IgD-negative memory B cell (primary cell): ENCODE results near the gene USP4. TPM values are rescaled to one million over a fixed set of nuclear protein-coding genes. Genes with fewer than 3 reads are reported as not detected.
A peak's percentile ranks its signal among the peaks of the same experiment; 100 is the strongest.

Source experiments
- H3K27ac Mint-ChIP-seq, 3 donors: one replicate each; pipeline ENCODE4 v1.8.0; 2020 to 2022; ENCODE audit warnings: mild to moderate bottlenecking in 3 of 3, mixed read lengths in 3 of 3, moderate library complexity in 1 of 3
- H3K27me3 Mint-ChIP-seq: one replicate; pipeline ENCODE4 v1.8.0; 2021; ENCODE audit warnings: mixed read lengths
- H3K36me3 Mint-ChIP-seq: one replicate; pipeline ENCODE4 v1.8.0; 2020; ENCODE audit warnings: mild to moderate bottlenecking, mixed read lengths
- H3K4me1 Mint-ChIP-seq, 3 donors: one replicate each; pipeline ENCODE4 v1.8.0; 2020 to 2022; ENCODE audit warnings: mixed read lengths in 3 of 3, mild to moderate bottlenecking in 1 of 3
- H3K4me3 Mint-ChIP-seq, 4 donors: one replicate each; pipeline ENCODE4 v1.8.0; 2020 to 2022; ENCODE audit warnings: mild to moderate bottlenecking in 4 of 4, mixed read lengths in 4 of 4, moderate library complexity in 3 of 4
- H3K9me3 Mint-ChIP-seq, 3 donors: one replicate each; pipeline ENCODE4 v1.8.0; 2020 to 2021; ENCODE audit warnings: mixed read lengths in 3 of 3, mild to moderate bottlenecking in 1 of 3
- polyA plus RNA-seq: library from polyadenylated mRNA; unstranded; fragments of 300-500 nt; fragmentation: Illumina TruSeq; gene quantifications from one replicate; pipeline ENCODE4 v1.2.3, GENCODE V29; 2021

USP4 gene, protein sequence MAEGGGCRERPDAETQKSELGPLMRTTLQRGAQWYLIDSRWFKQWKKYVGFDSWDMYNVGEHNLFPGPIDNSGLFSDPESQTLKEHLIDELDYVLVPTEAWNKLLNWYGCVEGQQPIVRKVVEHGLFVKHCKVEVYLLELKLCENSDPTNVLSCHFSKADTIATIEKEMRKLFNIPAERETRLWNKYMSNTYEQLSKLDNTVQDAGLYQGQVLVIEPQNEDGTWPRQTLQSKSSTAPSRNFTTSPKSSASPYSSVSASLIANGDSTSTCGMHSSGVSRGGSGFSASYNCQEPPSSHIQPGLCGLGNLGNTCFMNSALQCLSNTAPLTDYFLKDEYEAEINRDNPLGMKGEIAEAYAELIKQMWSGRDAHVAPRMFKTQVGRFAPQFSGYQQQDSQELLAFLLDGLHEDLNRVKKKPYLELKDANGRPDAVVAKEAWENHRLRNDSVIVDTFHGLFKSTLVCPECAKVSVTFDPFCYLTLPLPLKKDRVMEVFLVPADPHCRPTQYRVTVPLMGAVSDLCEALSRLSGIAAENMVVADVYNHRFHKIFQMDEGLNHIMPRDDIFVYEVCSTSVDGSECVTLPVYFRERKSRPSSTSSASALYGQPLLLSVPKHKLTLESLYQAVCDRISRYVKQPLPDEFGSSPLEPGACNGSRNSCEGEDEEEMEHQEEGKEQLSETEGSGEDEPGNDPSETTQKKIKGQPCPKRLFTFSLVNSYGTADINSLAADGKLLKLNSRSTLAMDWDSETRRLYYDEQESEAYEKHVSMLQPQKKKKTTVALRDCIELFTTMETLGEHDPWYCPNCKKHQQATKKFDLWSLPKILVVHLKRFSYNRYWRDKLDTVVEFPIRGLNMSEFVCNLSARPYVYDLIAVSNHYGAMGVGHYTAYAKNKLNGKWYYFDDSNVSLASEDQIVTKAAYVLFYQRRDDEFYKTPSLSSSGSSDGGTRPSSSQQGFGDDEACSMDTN
- 55.0 TPM for polyA plus RNA-seq

DNA sequence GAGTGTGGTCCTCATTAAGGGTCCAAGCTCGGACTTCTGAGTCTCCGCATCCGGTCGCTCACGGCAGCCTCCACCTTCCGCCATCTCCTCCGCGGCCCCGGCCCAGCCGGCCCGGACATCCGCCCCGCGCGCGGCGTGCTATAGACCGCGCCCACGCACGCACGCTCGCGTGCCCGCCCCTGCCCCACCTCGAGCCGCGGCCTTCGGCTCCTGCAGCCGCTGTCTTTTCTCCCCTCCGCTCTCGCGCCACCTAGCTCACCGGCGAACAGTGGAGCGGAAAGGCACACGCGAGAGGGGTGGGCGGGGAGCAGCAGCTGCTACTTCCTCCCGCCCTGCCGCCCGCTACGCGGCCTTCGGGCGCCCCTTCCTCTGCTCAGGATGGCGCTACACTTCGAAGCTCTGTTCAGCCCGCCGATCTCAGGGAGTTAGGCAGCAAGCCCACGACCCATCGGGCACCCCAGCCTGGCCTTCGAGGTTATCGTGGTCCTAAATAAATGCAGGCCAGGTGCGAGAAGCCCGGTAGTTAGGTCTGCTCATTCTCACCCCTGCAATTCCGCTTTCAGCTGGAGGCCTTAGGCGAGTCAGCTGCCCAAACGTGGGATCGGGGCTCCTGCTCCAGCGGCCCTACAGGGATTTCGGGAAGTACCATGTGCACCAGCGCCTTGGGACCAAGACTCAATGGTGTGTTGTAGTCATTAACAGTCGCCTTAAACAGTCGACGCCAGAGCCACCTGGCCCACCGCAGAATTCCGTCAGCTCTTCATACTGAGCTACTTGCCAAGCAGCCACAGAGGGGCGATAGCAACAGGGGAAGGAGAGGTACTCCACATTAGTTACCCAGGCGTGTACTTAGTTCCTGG is at the start of gene USP4:
Gene USP4 (minus strand): TSS at position 113 of the 860 bp plus-strand sequence. CDS start 29 bp downstream, at position 84.
- H3K4me3 Mint-ChIP-seq, result peak within 1 kb of the TSS; percentile 93 to 97 (median 96)
- no peaks in the 10 kb centered on the region for H3K27me3 Mint-ChIP-seq
- no peaks in the 10 kb centered on the region for H3K9me3 Mint-ChIP-seq
- no peaks in the 10 kb centered on the region for H3K36me3 Mint-ChIP-seq
- peak within 1 kb of the TSS; percentile 97 to 99 (median 98) for H3K27ac Mint-ChIP-seq
- peaks cover 36 to 50% (median 37%) of the 10 kb centered on the region in 3 donors for H3K4me1 Mint-ChIP-seq

DNA sequence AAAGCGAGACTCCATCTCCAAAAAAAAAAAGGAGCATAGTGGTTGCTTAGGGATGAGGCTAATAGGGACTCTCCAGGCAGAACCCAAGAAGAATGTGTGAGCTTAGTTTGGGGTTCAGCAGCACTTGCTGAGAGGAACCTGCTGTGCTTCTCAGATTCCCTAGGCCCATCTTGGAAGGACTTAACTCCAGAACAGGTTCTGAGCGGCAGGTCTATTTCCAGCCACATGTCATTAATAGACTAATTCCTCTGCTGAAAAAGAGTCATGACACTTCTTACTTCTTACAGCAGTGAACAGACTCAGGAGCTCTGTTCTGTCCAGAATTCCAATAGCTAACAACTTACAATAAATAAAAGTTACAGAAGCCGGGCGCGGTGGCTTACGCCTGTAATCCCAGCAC is 49.4 kb upstream of the USP4 start:
- Mint-ChIP-seq H3K27me3 (no peaks in the 10 kb centered on the region), H3K4me3 (peak overlapping the region in 2 of 4 donors; percentile 27 to 33), H3K9me3 (no peaks in the 10 kb centered on the region), H3K36me3 (peaks cover 8% of the 10 kb centered on the region), H3K4me1 (peaks cover 34 to 39% (median 35%) of the 10 kb centered on the region in 3 donors), H3K27ac (peak overlapping the region in 1 of 3 donors; percentile 73)

DNA sequence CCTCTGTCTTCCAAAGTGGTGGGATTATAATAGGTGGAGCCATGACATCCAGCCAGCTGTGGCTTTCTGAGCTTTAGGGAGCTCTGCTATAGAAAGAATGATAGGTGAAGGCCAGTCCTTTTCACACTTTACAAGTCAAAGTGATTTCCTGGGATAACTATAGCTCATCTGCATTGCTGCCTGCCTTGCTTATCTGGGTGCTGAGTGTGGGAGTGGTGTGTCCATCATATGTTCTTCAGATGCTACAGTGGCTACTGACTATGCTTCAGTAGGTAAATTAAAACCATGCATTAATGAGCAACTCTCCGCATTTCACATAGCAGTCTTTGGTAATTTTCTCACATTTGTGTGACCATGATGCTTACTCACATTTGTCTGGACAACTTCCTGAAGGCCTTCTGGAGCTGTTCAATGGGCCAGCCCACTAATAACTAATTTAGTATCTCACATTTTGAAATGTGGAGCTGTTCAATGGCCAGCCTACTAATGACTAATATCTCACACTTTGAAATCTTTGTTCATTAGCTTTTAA is 48.5 kb upstream of the USP4 start:
- peak overlapping the region in 2 of 4 donors; percentile 60 to 63 for H3K4me3 Mint-ChIP-seq

DNA sequence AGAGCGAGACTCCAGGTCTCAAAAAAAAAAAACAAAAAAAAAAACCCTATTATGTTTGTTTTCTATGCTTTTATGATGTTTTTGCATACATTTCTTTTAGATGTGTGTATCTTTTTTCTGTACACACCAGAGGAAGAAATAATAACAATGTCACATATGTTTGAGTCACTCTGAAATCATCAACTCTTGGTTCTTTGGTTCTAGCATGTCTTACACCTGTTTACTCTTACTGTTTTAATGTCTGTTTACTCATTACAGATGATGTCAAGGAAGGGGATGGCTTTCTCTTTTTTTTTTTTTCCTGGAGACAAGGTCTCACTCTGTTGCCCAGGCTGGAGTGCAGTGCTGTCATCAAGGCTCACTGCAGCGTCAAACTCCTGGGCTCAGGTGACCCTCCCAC is 47.9 kb upstream of the USP4 start:
- H3K4me3 Mint-ChIP-seq, result peak overlapping the region in 1 of 4 donors; percentile 76
- peaks cover 8% of the 10 kb centered on the region for H3K36me3 Mint-ChIP-seq
- H3K4me1 Mint-ChIP-seq, result peaks cover 36 to 42% (median 37%) of the 10 kb centered on the region in 3 donors

More for the DNA sequence above, 48.5 kb upstream of the USP4 start:
- Mint-ChIP-seq H3K27me3 (no peaks in the 10 kb centered on the region), H3K4me1 (peaks cover 37 to 40% (median 39%) of the 10 kb centered on the region in 3 donors), H3K27ac (peak overlapping the region in 2 of 3 donors; percentile 12 to 63), H3K9me3 (no peaks in the 10 kb centered on the region), H3K36me3 (peaks cover 8% of the 10 kb centered on the region)

DNA sequence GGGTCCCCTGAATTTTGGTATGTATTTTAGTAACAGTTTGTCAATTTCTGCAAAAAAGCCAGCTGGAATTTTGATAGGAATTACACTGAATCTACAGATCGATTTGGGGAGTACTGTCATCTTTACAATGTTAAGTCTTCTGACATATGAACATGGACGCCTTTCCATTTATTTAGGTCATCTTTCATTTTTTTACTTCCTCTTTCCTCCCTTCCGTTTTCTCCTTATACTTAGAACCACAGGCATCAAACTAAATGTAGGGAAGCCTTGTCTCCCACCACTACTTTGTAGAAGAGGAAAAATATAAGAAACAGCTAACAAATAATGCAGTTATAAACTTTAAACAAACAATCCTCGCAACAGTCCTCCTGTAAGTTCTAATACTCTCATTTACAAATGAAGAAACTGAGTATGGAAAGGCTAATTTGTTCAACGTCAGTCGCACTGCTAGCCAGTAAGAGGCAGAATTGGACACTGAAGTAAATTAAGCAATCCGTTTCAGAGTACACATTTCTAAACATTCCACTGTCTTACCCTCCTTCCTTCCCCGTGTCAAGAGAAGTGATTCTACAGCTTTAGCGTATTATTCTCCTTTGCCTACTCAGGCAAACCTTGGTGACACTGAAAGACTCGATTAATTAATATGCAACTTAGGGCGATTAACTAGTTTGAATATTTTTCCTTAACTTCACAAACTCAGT is 46.4 kb upstream of the USP4 start:
- peak overlapping the region in 2 of 4 donors; percentile 63 to 94 for H3K4me3 Mint-ChIP-seq
- peaks cover 8% of the 10 kb centered on the region for H3K36me3 Mint-ChIP-seq
- H3K27ac Mint-ChIP-seq, result peak overlapping the region in 2 of 3 donors; percentile 72 to 78
- H3K4me1 Mint-ChIP-seq, result peaks cover 32 to 39% (median 33%) of the 10 kb centered on the region in 3 donors
- no peaks in the 10 kb centered on the region for H3K9me3 Mint-ChIP-seq
- H3K27me3 Mint-ChIP-seq, result no peaks in the 10 kb centered on the region

More for the DNA sequence above, 47.9 kb upstream of the USP4 start:
- no peaks in the 10 kb centered on the region for H3K27me3 Mint-ChIP-seq
- peak overlapping the region in 2 of 3 donors; percentile 12 to 63 for H3K27ac Mint-ChIP-seq
- no peaks in the 10 kb centered on the region for H3K9me3 Mint-ChIP-seq

DNA sequence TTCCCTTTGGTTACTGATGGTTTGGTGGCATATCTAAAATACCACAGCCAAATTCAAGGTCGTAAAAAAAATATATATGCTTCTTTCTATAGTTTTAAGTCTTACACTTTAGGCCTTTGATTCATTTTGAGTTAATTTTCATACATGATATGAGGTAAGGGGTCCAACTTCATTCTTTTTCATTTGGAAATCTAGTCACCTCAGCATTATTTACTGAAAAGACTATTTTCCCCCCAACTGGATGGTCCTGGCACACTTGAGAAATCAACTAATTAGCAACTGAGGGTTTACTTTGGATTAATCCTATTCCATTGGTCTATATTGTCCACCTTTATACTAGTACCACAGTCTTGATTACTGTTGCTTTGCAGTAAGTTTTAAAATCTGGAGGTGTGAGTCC is 45.8 kb upstream of the USP4 start:
- Mint-ChIP-seq H3K27ac (peak overlapping the region in 2 of 3 donors; percentile 65 to 72), H3K4me1 (peaks cover 32 to 40% (median 33%) of the 10 kb centered on the region in 3 donors), H3K4me3 (peak overlapping the region in 1 of 4 donors; percentile 68), H3K27me3 (no peaks in the 10 kb centered on the region), H3K9me3 (no peaks in the 10 kb centered on the region), H3K36me3 (peaks cover 8% of the 10 kb centered on the region)

DNA sequence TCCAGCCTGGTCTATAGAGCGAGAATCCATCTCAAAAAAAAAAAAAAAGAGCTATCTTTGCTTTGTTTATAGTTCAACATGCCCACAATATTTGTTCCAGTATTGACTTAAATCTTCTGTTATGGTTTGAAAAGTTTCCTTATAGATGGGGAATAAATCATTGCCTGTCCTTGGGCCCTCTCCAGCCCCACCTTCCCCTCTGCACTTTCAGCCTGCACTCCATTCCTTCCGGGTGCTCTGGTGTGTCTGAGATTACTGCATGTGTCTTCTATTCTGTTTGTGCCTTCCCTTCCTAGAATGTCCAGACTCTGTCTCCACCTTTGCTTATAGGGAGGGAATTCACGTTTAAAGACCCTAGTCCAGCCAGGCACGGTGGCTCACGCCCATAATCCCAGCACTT is 43.5 kb upstream of the USP4 start:
- peaks cover 14% of the 10 kb centered on the region for H3K36me3 Mint-ChIP-seq
- peaks cover 39 to 44% (median 40%) of the 10 kb centered on the region in 3 donors for H3K4me1 Mint-ChIP-seq
- no peaks in the 10 kb centered on the region for H3K27me3 Mint-ChIP-seq
- peak overlapping the region in 1 of 3 donors; percentile 80 for H3K27ac Mint-ChIP-seq
- no peaks in the 10 kb centered on the region for H3K9me3 Mint-ChIP-seq
- H3K4me3 Mint-ChIP-seq, result peak overlapping the region in 1 of 4 donors; percentile 33

DNA sequence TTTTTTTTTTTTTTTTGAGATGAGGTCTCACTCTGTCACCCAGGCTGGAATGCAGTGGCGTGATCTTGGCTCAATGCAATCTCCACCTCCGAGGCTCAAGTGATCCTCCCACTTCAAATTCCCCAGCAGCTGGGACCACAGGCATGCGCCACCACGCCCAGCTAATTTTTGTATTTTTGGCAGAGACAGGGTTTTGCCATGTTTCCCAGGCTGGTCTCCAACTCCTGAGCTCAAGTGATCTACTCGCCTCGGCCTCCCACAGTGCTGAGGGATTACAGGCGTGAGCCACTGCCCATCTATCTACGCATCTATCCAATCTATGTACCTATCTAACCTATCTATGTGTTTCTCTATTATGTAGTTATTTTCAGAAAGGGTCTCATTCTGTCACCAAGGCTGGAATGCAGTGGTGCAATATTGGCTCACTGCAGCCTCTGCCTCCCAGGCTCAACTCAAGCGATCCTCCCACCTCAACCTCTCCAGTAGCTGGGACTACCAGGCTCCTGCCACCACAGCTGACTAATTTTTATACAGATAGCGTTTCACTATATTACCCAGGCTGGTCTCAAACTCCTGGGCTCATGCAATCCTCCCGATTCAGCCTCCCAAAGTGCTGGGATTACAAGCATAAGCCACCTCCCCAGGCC is 38.5 kb upstream of the USP4 start:
- Mint-ChIP-seq H3K4me3 (peak overlapping the region in 1 of 4 donors; percentile 45), H3K4me1 (peaks cover 19 to 26% (median 20%) of the 10 kb centered on the region in 3 donors), H3K27ac (no peak overlapping the region)

DNA sequence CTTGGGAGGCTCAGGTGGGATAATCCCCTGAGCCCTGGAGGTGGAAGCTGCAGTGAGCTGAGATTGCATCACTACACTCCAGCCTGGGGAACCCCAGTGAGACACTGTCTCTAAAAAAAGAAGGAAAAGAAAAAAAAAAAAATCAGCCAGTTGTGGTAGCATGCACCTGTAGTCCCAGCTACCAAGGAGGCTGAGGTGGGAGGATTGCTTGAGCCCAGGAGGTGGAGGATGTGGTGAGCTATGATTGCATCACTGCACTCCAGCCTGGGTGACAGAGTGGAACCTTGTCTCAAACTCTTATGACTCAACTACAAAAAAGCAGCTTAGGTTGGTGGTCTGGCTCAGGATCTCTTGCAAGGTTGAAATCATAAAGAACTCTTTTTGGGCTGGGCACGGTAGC is 37.6 kb upstream of the USP4 start:
- peak overlapping the region in 2 of 4 donors; percentile 12 to 72 for H3K4me3 Mint-ChIP-seq
- H3K27me3 Mint-ChIP-seq, result no peaks in the 10 kb centered on the region
- no peaks in the 10 kb centered on the region for H3K9me3 Mint-ChIP-seq
- H3K4me1 Mint-ChIP-seq, result peaks cover 17 to 27% (median 22%) of the 10 kb centered on the region in 3 donors
- H3K27ac Mint-ChIP-seq, result peak overlapping the region in 1 of 3 donors; percentile 14
- peaks cover 11% of the 10 kb centered on the region for H3K36me3 Mint-ChIP-seq

More for the DNA sequence above, 38.5 kb upstream of the USP4 start:
- Mint-ChIP-seq H3K27me3 (no peaks in the 10 kb centered on the region), H3K9me3 (no peaks in the 10 kb centered on the region), H3K36me3 (peaks cover 11% of the 10 kb centered on the region)

DNA sequence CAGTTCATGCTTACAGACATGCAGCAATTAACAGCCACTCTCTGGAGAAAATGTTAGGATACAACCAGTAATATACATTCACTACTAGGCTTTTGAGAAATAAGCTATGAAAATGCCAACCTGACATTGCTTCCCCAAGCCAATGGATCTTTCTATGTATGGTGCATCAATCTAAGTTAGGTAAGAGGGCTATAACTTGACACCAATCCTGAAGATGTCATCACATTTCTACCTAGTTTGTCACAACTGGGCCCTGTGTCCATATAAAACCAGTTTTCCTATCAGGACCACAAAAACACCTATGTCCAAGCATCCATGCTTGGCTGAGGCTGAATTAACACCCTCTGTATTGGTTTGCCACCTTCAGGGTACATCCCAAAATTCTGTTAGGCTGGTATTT is 32.1 kb upstream of the USP4 start:
- Mint-ChIP-seq H3K4me3 (no peak overlapping the region), H3K27ac (no peak overlapping the region), H3K27me3 (no peaks in the 10 kb centered on the region), H3K36me3 (peaks cover 4% of the 10 kb centered on the region), H3K9me3 (no peaks in the 10 kb centered on the region), H3K4me1 (peaks cover 6 to 15% (median 9%) of the 10 kb centered on the region in 3 donors)

DNA sequence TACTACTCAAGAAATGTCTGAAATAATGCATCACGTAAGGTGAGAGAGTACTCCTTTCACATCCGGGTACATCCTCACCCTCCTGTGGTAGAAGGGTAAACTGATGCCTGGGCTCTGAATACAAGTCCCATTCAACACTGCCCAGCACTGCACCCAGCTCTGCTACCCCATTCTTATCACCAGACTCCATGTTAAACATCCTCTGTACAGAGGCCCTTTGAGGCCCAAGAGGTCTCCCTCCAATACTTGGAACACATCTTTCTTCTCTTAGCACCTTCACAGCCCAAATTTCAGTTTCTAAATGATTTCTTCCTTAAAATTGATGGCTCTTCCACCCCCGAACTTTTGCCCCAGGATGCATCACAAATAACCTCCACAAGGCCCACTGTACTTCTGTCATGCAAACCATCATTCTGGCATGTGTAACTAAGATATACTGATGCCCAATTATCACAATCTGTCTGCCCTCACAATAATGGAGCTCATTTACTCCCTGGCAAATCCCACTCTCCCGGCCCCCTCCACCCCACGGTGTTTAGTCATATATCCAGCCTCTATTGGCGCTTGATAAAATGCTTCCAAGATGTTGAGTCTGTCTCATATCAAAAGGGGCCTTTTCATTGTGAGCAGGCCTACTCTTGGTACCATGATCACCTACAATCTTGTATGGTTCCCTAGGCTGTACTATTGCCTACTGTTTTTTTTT is 30.9 kb upstream of the USP4 start:
- Mint-ChIP-seq H3K4me3 (no peak overlapping the region), H3K4me1 (peaks cover 6 to 16% (median 9%) of the 10 kb centered on the region in 3 donors), H3K27ac (peak overlapping the region in 1 of 3 donors; percentile 67), H3K27me3 (no peaks in the 10 kb centered on the region), H3K9me3 (no peaks in the 10 kb centered on the region), H3K36me3 (peaks cover 4% of the 10 kb centered on the region)

DNA sequence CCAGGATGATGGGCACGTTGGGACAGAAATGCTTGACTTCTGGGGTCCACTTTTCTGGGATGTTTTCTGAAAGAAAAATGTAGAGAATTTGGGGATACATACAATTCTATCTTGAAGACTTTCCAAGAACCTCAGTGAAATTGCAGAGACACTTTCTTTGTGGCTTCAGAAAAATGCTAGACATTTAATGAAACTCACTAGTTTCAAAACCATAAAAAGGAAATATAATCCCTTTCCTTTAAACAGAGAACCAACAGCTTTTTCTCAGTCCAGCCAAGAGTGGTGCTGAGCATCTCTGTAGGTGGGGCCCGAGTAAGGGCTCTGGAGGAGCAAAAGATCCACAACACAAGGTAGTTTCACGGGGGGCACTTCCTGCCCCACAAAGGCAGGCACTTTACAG is 22.7 kb upstream of the USP4 start:
- no peaks in the 10 kb centered on the region for H3K9me3 Mint-ChIP-seq
- H3K36me3 Mint-ChIP-seq, result peaks cover 2% of the 10 kb centered on the region
- H3K4me3 Mint-ChIP-seq, result peak overlapping the region in 2 of 4 donors; percentile 57 to 70
- H3K27ac Mint-ChIP-seq, result peak overlapping the region in 2 of 3 donors; percentile 12 to 80
- H3K4me1 Mint-ChIP-seq, result peaks cover under 1 to 3% (median 2%) of the 10 kb centered on the region in 3 donors
- no peaks in the 10 kb centered on the region for H3K27me3 Mint-ChIP-seq
